GM12878 (cell line): ENCODE results near the gene PGM3. TPM values are rescaled to one million over a fixed set of nuclear protein-coding genes. Genes with fewer than 3 reads are reported as not detected.
A peak's percentile ranks its signal among the peaks of the same experiment; 100 is the strongest.

Experiments
- ATAC-seq: fragments of 200-7000 bp; cut with Tn5 transposase; 3 replicates; pipeline ENCODE4 v1.9.1; 2020; ENCODE audit warnings: mild to moderate bottlenecking, moderate library complexity
- BruUV-seq: library from RNA; stranded (reverse); fragments of 400-500 nt; replicated peaks from 2 replicates; lab custom pipeline; 2021; lab: Mats Ljungman, UMichigan
- CTCF ChIA-PET: fragments of 300-600 bp; sonication (Branson Sonifier 250); formaldehyde crosslinking; extraction: SDS; loops from one replicate; lab custom pipeline; 2021; ENCODE audit warnings: inconsistent platforms; lab: Yijun Ruan, JAX
- POLR2A ChIA-PET: fragments of 350-600 bp; formaldehyde crosslinking; extraction: SDS; loops from one replicate; lab custom pipeline; 2021; ENCODE audit warnings: inconsistent platforms; lab: Charles Lee
- RAD21 ChIA-PET: fragments of 300-600 bp; sonication (Branson Sonifier 250); formaldehyde crosslinking; loops from one replicate; lab custom pipeline; 2023; ENCODE audit warnings: antibody characterized with exemption; ENCODE audit not compliant: unreplicated experiment; lab: Charles Lee
- SMC1A ChIA-PET: fragments of 300-600 bp; sonication (Branson Sonifier 250); formaldehyde crosslinking; loops from one replicate; lab custom pipeline; 2023; ENCODE audit not compliant: unreplicated experiment, uncharacterized antibody; lab: Charles Lee
- DNase-seq: peaks from one replicate; pipeline ENCODE4 v3.0.0-alpha.2; 2011; ENCODE audit warnings: low read depth, low spot score
- FAIRE-seq: peaks from 3 replicates; lab custom pipeline; 2011; peaks lifted over from hg19 to GRCh38; lab: Jason Lieb, UNC
- H2AFZ ChIP-seq: 2 replicates; pipeline ENCODE4 v1.6.0; 2011; ENCODE audit warnings: low read depth, low read length, control low read depth; ENCODE audit not compliant: control insufficient read depth
- H3K27ac ChIP-seq: 2 replicates; pipeline ENCODE4 v1.5.1; 2011; ENCODE audit warnings: control low read depth; ENCODE audit not compliant: control insufficient read depth, insufficient read depth
- H3K27me3 ChIP-seq, 2 experiments: replicated peaks in 1 of 2; 2 replicates each; pipeline versions ENCODE4 v1.6.0 to v1.6.1; 2011; ENCODE audit warnings: low read length in 1 of 2; ENCODE audit not compliant: control insufficient read depth in 2 of 2, insufficient read depth in 2 of 2
- H3K36me3 ChIP-seq, 2 experiments: 2 replicates each; pipeline ENCODE4 v1.5.1; 2011; ENCODE audit warnings: low read length in 1 of 2; ENCODE audit not compliant: control insufficient read depth in 2 of 2, insufficient read depth in 2 of 2
- H3K4me1 ChIP-seq: 2 replicates; pipeline ENCODE4 v1.6.1; 2011; ENCODE audit warnings: mild to moderate bottlenecking, low read length, moderate library complexity, mixed read lengths; ENCODE audit not compliant: control insufficient read depth, insufficient read depth
- H3K4me2 ChIP-seq: 2 replicates; pipeline ENCODE4 v1.6.0; 2011; ENCODE audit warnings: control low read depth; ENCODE audit not compliant: control insufficient read depth, insufficient read depth
- H3K4me3 ChIP-seq: fragments of 200-600 bp; sonication (generic); 2 replicates; pipeline ENCODE4 v1.5.1; 2016
- H3K79me2 ChIP-seq: 2 replicates; pipeline ENCODE4 v1.6.0; 2011; ENCODE audit warnings: low read length; ENCODE audit not compliant: control insufficient read depth, insufficient read depth
- H3K9ac ChIP-seq: 2 replicates; pipeline ENCODE4 v1.8.0; 2011; ENCODE audit warnings: low read length, control low read depth, mixed read lengths; ENCODE audit not compliant: control insufficient read depth, insufficient read depth
- H3K9me3 ChIP-seq: replicated peaks from 3 replicates; pipeline ENCODE4 v1.5.1; 2011; ENCODE audit warnings: mild to moderate bottlenecking, low read length; ENCODE audit not compliant: control insufficient read depth, insufficient read depth
- H4K20me1 ChIP-seq: 2 replicates; pipeline ENCODE4 v1.6.0; 2011; ENCODE audit not compliant: control insufficient read depth, insufficient read depth
- CBX5 ChIP-seq: sonication (generic); IDR thresholded peaks from 2 replicates; pipeline ENCODE4 v1.6.1; 2016; ENCODE audit warnings: low read depth, moderate library complexity, mild to moderate bottlenecking, inconsistent platforms
- CTCF ChIP-seq, 3 experiments: IDR thresholded peaks in 2 of 3; conservative IDR thresholded peaks in 1 of 3; 2 replicates each; pipeline ENCODE4 v1.5.1; 2011; ENCODE audit warnings: low read depth in 3 of 3, low read length in 3 of 3, mild to moderate bottlenecking in 3 of 3, control low read depth in 2 of 3, moderate library complexity in 2 of 3, inconsistent platforms in 1 of 3, mixed read lengths in 1 of 3; ENCODE audit not compliant: control insufficient read depth in 2 of 3, insufficient read depth in 1 of 3; ENCODE audit errors: extremely low read depth in 1 of 3
- MTA2 ChIP-seq: fragments of 450-650 bp; IDR thresholded peaks from 2 replicates; pipeline ENCODE4 v1.6.1; 2016; ENCODE audit warnings: low read depth, mild to moderate bottlenecking, moderate library complexity
- NR2C2 ChIP-seq: IDR thresholded peaks from 2 replicates; pipeline ENCODE4 v1.6.1; 2011; ENCODE audit warnings: borderline replicate concordance, low read depth; ENCODE audit not compliant: control insufficient read depth, insufficient read length
- SRF ChIP-seq, 2 experiments: IDR thresholded peaks; 2 replicates each; pipeline ENCODE4 v1.6.1; 2011; ENCODE audit warnings: low read depth in 2 of 2, low read length in 2 of 2, mild to moderate bottlenecking in 1 of 2, moderate library complexity in 1 of 2
- SUPT20H ChIP-seq: IDR thresholded peaks from 2 replicates; pipeline ENCODE4 v1.6.1; 2011; ENCODE audit warnings: low read depth, mild to moderate bottlenecking, low read length, moderate library complexity, borderline replicate concordance; ENCODE audit not compliant: control insufficient read depth
- ZNF207 ChIP-seq: fragments of 450-650 bp; IDR thresholded peaks from 2 replicates; pipeline ENCODE4 v1.6.1; 2014; ENCODE audit warnings: antibody characterized with exemption, mild to moderate bottlenecking, borderline replicate concordance
- WGBS: methylation state at CpG from one replicate; pipeline ENCODE4 v1.1.6; 2016; ENCODE audit warnings: low lambda C conversion rate; ENCODE audit not compliant: insufficient replicate concordance, insufficient coverage; ENCODE audit errors: missing lambda C conversion rate; 5-methylcytosine and 5-hydroxymethylcytosine counted together
- in situ Hi-C: fragments of 300-500 bp; cut with MboI; formaldehyde crosslinking; loops from 9 replicates; pipeline ENCODE4 v1.14.3; 2018; ENCODE audit warnings: mixed read lengths
- intact Hi-C: fragments of 100-400 bp; cut with micrococcal nuclease; formaldehyde crosslinking; loops from one replicate; pipeline ENCODE4 v1.14.2; 2022; ENCODE audit not compliant: unreplicated experiment
- polyA plus RNA-seq, 11 experiments: library from polyadenylated mRNA; depleted of rRNA in 4 of 11; unstranded in 6 of 11; stranded (reverse) in 5 of 11; fragments of >200 nt; fragmentation: Nextera tagmentation in 4 of 11; fragmentation: Illumina TruSeq in 1 of 11; extraction: Ambion mirVana in 4 of 11; extraction: Trizol in 1 of 11; gene quantifications; 1 replicate in 1 of 11; 2 replicates in 10 of 11; pipeline versions ENCODE4 v1.2.1 to v1.2.3, GENCODE V29; 2011 to 2016; ENCODE audit warnings: inconsistent platforms in 2 of 11, missing spikeins in 2 of 11, low read depth in 1 of 11
- total RNA-seq, 4 experiments: library from RNA; depleted of rRNA in 3 of 4; stranded (reverse); fragments of >200 nt in 3 of 4; fragmentation: Illumina TruSeq in 1 of 4; extraction: Trizol in 1 of 4; gene quantifications; 2 replicates each; pipeline versions ENCODE4 v1.2.1 to v1.2.3, GENCODE V29; 2013 to 2021
- TF ChIP-seq, protein P1 (sequence below): fragments of 450-650 bp; IDR thresholded peaks from 2 replicates; pipeline ENCODE4 v1.6.1; 2017; ENCODE audit warnings: low read depth, mild to moderate bottlenecking, moderate library complexity
- TF ChIP-seq, protein P2 (sequence below): fragments of 450-650 bp; formaldehyde crosslinking; IDR thresholded peaks from 2 replicates; pipeline ENCODE4 v1.5.0; 2022; ENCODE audit warnings: mild to moderate bottlenecking, missing genetic modification characterization
- TF ChIP-seq, protein P3 (sequence below): fragments of 450-650 bp; IDR thresholded peaks from 2 replicates; pipeline ENCODE4 v1.6.1; 2017; ENCODE audit warnings: mild to moderate bottlenecking, moderate library complexity

The PGM3 gene
- total and polyA plus RNA-seq, 10 of the 15 experiments (the other 5 are each of a cell fraction or from before 2014, with no cell fraction given): 13.0 to 36.0 (median 24.6) TPM

DNA sequence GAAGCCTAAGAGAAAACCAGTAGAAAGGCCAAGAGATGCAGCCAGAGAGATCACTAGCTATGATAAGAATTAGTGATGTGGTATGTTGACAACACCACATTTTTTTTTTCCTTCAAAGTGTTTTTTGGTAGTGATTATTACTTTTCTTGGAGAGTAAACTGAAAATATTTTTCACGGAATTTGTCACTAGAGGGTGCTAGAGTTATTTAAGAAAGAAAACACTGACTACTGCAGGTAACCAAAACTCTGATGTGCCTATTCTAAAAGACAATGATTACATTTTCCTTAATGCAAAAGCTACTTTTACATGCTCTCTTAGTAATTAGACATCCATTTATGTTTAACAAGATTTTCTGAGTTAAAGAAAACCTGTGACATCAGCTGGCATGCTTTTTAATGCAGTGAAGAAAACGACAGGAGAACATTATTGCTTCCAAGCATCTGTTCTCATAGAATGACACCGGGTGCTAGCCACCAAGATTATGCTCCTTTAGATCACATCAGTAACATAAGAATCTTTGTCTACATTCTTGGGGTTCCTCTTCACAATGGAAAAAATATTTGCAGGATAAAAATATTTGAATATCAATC, 28.9 kb upstream of the PGM3 start:
- BruUV-seq: no TSS peak
- DNase-seq: no peak
- ChIA-PET CTCF (interaction anchor here (0.8 to 19.5 kb wide), 33 partner anchors 9 to 955 kb away, joined by 3 to 635 read pairs (median 4); partner anchors contain the start of genes DOP1A, PRSS35 and UBE3D), POLR2A (no interaction called here), SMC1A (interaction anchor here (1.0 to 10.5 kb wide), 24 partner anchors 9 to 375 kb away, joined by 3 to 277 read pairs (median 4); partner anchors contain the start of genes DOP1A, ME1, PRSS35 and UBE3D), RAD21 (interaction anchor here (0.7 to 5.4 kb wide), 14 partner anchors 10 to 621 kb away, joined by 3 to 103 read pairs (median 3); partner anchors contain the start of genes DOP1A, PRSS35 and UBE3D)
- no peaks in the 10 kb centered on the region for H3K27me3 ChIP-seq
- H3K4me2 ChIP-seq: no peak overlapping the region
- no peak overlapping the region for H2AFZ ChIP-seq
- H3K79me2 ChIP-seq: no peaks in the 10 kb centered on the region
- intact Hi-C loops: loop anchor here (1.0 to 10.0 kb wide), 3 partner anchors 192 to 373 kb away; no protein-coding TSS in a partner anchor
- H4K20me1 ChIP-seq: no peaks in the 10 kb centered on the region
- no peak overlapping the region for H3K27ac ChIP-seq
- in situ Hi-C loops: loop anchor here (5.0 kb wide), 1 partner anchor 295 kb away; no protein-coding TSS in a partner anchor
- ATAC-seq: peak; percentile 65
- no peaks in the 10 kb centered on the region for H3K9me3 ChIP-seq
- 31% methylated on average over 3 of the region's 3 CpGs for WGBS
- no peak overlapping the region for H3K9ac ChIP-seq
- peak; percentile 95 for FAIRE-seq
- H3K4me3 ChIP-seq: no peak overlapping the region
- H3K4me1 ChIP-seq: no peaks in the 10 kb centered on the region
- H3K36me3 ChIP-seq: no peaks in the 10 kb centered on the region; a peak in 1 of 4 replicates
- TF ChIP-seq, protein P1, sequence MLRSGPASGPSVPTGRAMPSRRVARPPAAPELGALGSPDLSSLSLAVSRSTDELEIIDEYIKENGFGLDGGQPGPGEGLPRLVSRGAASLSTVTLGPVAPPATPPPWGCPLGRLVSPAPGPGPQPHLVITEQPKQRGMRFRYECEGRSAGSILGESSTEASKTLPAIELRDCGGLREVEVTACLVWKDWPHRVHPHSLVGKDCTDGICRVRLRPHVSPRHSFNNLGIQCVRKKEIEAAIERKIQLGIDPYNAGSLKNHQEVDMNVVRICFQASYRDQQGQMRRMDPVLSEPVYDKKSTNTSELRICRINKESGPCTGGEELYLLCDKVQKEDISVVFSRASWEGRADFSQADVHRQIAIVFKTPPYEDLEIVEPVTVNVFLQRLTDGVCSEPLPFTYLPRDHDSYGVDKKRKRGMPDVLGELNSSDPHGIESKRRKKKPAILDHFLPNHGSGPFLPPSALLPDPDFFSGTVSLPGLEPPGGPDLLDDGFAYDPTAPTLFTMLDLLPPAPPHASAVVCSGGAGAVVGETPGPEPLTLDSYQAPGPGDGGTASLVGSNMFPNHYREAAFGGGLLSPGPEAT: no peak
- TF ChIP-seq MTA2 (no peak), NR2C2 (no peak), SUPT20H (no peak), CTCF (IDR thresholded peaks at IDR 0.05 in 2 of 3, conservative IDR thresholded peaks at IDR 0.05 in 1 of 3; ENCODE audit: control insufficient read depth in 2 of 3, extremely low read depth in 1 of 3, insufficient read depth in 1 of 3, low read depth in 3 of 3, low read length in 3 of 3) (peak; percentile 32 to 61 (median 32); a peak in 2 of 6 replicates), CBX5 (no peak), ZNF207 (no peak), SRF (IDR thresholded peaks at IDR 0.05; ENCODE audit: low read depth in 2 of 2, low read length in 2 of 2) (no peak)
- TF ChIP-seq, protein P2, sequence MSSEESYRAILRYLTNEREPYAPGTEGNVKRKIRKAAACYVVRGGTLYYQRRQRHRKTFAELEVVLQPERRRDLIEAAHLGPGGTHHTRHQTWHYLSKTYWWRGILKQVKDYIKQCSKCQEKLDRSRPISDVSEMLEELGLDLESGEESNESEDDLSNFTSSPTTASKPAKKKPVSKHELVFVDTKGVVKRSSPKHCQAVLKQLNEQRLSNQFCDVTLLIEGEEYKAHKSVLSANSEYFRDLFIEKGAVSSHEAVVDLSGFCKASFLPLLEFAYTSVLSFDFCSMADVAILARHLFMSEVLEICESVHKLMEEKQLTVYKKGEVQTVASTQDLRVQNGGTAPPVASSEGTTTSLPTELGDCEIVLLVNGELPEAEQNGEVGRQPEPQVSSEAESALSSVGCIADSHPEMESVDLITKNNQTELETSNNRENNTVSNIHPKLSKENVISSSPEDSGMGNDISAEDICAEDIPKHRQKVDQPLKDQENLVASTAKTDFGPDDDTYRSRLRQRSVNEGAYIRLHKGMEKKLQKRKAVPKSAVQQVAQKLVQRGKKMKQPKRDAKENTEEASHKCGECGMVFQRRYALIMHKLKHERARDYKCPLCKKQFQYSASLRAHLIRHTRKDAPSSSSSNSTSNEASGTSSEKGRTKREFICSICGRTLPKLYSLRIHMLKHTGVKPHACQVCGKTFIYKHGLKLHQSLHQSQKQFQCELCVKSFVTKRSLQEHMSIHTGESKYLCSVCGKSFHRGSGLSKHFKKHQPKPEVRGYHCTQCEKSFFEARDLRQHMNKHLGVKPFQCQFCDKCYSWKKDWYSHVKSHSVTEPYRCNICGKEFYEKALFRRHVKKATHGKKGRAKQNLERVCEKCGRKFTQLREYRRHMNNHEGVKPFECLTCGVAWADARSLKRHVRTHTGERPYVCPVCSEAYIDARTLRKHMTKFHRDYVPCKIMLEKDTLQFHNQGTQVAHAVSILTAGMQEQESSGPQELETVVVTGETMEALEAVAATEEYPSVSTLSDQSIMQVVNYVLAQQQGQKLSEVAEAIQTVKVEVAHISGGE (CRISPR knock-in tag): no peak
- TF ChIP-seq, protein P3, sequence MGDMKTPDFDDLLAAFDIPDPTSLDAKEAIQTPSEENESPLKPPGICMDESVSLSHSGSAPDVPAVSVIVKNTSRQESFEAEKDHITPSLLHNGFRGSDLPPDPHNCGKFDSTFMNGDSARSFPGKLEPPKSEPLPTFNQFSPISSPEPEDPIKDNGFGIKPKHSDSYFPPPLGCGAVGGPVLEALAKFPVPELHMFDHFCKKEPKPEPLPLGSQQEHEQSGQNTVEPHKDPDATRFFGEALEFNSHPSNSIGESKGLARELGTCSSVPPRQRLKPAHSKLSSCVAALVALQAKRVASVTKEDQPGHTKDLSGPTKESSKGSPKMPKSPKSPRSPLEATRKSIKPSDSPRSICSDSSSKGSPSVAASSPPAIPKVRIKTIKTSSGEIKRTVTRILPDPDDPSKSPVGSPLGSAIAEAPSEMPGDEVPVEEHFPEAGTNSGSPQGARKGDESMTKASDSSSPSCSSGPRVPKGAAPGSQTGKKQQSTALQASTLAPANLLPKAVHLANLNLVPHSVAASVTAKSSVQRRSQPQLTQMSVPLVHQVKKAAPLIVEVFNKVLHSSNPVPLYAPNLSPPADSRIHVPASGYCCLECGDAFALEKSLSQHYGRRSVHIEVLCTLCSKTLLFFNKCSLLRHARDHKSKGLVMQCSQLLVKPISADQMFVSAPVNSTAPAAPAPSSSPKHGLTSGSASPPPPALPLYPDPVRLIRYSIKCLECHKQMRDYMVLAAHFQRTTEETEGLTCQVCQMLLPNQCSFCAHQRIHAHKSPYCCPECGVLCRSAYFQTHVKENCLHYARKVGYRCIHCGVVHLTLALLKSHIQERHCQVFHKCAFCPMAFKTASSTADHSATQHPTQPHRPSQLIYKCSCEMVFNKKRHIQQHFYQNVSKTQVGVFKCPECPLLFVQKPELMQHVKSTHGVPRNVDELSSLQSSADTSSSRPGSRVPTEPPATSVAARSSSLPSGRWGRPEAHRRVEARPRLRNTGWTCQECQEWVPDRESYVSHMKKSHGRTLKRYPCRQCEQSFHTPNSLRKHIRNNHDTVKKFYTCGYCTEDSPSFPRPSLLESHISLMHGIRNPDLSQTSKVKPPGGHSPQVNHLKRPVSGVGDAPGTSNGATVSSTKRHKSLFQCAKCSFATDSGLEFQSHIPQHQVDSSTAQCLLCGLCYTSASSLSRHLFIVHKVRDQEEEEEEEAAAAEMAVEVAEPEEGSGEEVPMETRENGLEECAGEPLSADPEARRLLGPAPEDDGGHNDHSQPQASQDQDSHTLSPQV: no peak
